Stimulated activated memory B cell treated with anti-CD40 and anti-IgM and Interleukin-4, amounts not matched to agents 10 μg/mL and 1 μg/mL and 100 μg/mL, for 72 hours (primary cell): ENCODE results near the gene PCDHGB1.
A peak's percentile ranks its signal among the peaks of the same experiment; 100 is the strongest.
"Not testable (repeated sequence)": the region's sequence is repeated elsewhere in the genome, so short reads cannot be mapped to it uniquely, and the experiment has no call there.

Experiments used
- ATAC-seq: fragments of 150-1000 bp; cut with Tn5 transposase; 2 replicates; pipeline ENCODE4 v1.10.0; 2021
- H3K27ac Mint-ChIP-seq: one replicate; pipeline ENCODE4 v1.8.0; 2022; ENCODE audit warnings: mild to moderate bottlenecking, mixed read lengths
- H3K27me3 Mint-ChIP-seq: one replicate; pipeline ENCODE4 v1.8.0; 2022; ENCODE audit warnings: mixed read lengths
- H3K36me3 Mint-ChIP-seq: one replicate; pipeline ENCODE4 v1.8.0; 2022; ENCODE audit warnings: mixed read lengths
- H3K4me1 Mint-ChIP-seq: one replicate; pipeline ENCODE4 v1.8.0; 2022; ENCODE audit warnings: mixed read lengths
- H3K4me3 Mint-ChIP-seq: one replicate; pipeline ENCODE4 v1.8.0; 2022; ENCODE audit warnings: mild to moderate bottlenecking, moderate library complexity, mixed read lengths
- H3K9me3 Mint-ChIP-seq: one replicate; pipeline ENCODE4 v1.8.0; 2022; ENCODE audit warnings: mixed read lengths

Gene PCDHGB1

GRCh38 chr5:141338538-141339306 lies 11.2 kb upstream of the PCDHGB1 start, which contains the start of gene PCDHGA2:
Gene PCDHGA2 (plus strand): TSS chr5:141338760.
- no peak for ATAC-seq
- Mint-ChIP-seq H3K4me3 (peak within 1 kb of the TSS; percentile 18), H3K36me3 (no peaks in the 10 kb centered on the region), H3K9me3 (peaks cover 27% of the 10 kb centered on the region), H3K27me3 (peaks cover 91% of the 10 kb centered on the region), H3K4me1 (no peaks in the 10 kb centered on the region), H3K27ac (no peak within 1 kb of the TSS)

- Mint-ChIP-seq H3K27me3 (peaks cover 91% of the 10 kb centered on the region), H3K9me3 (peaks cover 28% of the 10 kb centered on the region)
- H3K36me3 Mint-ChIP-seq, H3K4me1 Mint-ChIP-seq, H3K27ac Mint-ChIP-seq, H3K4me3 Mint-ChIP-seq, ATAC-seq: not testable (repeated sequence)
Measured at GRCh38 chr5:141340781-141341354, 9.0 kb upstream of the PCDHGB1 start.

- H3K27ac Mint-ChIP-seq = no peak overlapping the region
- no peaks in the 10 kb centered on the region for H3K4me1 Mint-ChIP-seq
- peaks cover 88% of the 10 kb centered on the region for H3K27me3 Mint-ChIP-seq
- no peak for ATAC-seq
- no peaks in the 10 kb centered on the region for H3K36me3 Mint-ChIP-seq
- H3K9me3 Mint-ChIP-seq = peaks cover 26% of the 10 kb centered on the region
- H3K4me3 Mint-ChIP-seq = no peak overlapping the region
Measured at GRCh38 chr5:141342773-141343172, 7.1 kb upstream of the PCDHGB1 start.

GRCh38 chr5:141343242-141343952 lies 6.5 kb upstream of the PCDHGB1 start, which contains the start of gene PCDHGA3:
Gene PCDHGA3 (plus strand): TSS chr5:141343829. CDS start chr5:141344034, 205 bp downstream.
- Mint-ChIP-seq H3K4me3 (peak within 1 kb of the TSS; percentile 34), H3K4me1 (no peaks in the 10 kb centered on the region), H3K27ac (no peak within 1 kb of the TSS), H3K27me3 (peaks cover 85% of the 10 kb centered on the region), H3K9me3 (peaks cover 22% of the 10 kb centered on the region), H3K36me3 (no peaks in the 10 kb centered on the region)
- no peak for ATAC-seq

GRCh38 chr5:141343953-141344463 lies 5.9 kb upstream of the PCDHGB1 start:
- H3K4me3 Mint-ChIP-seq = peak overlapping the region; percentile 34
- no peaks in the 10 kb centered on the region for H3K36me3 Mint-ChIP-seq
- ATAC-seq = no peak
- H3K27ac Mint-ChIP-seq = no peak overlapping the region
- peaks cover 22% of the 10 kb centered on the region for H3K9me3 Mint-ChIP-seq
- peaks cover 85% of the 10 kb centered on the region for H3K27me3 Mint-ChIP-seq
- H3K4me1 Mint-ChIP-seq = no peaks in the 10 kb centered on the region

GRCh38 chr5:141345327-141345726 lies 4.6 kb upstream of the PCDHGB1 start:
- Mint-ChIP-seq H3K4me3 (no peak overlapping the region), H3K9me3 (peaks cover 20% of the 10 kb centered on the region), H3K27me3 (peaks cover 87% of the 10 kb centered on the region), H3K4me1 (no peaks in the 10 kb centered on the region), H3K27ac (no peak overlapping the region), H3K36me3 (peaks cover 3% of the 10 kb centered on the region)
- ATAC-seq = no peak

- not testable (repeated sequence) for H3K4me1 Mint-ChIP-seq, H3K27ac Mint-ChIP-seq, ATAC-seq, H3K4me3 Mint-ChIP-seq, H3K36me3 Mint-ChIP-seq
- Mint-ChIP-seq H3K9me3 (peaks cover 19% of the 10 kb centered on the region), H3K27me3 (peaks cover 87% of the 10 kb centered on the region)
Measured at GRCh38 chr5:141346017-141346416, 3.9 kb upstream of the PCDHGB1 start.

GRCh38 chr5:141351591-141351990 lies 1.7 kb downstream of the PCDHGB1 start:
- Mint-ChIP-seq H3K27ac (no peak overlapping the region), H3K36me3 (peaks cover 4% of the 10 kb centered on the region), H3K9me3 (peaks cover 14% of the 10 kb centered on the region), H3K27me3 (peaks cover 81% of the 10 kb centered on the region), H3K4me1 (no peaks in the 10 kb centered on the region), H3K4me3 (no peak overlapping the region)
- no peak for ATAC-seq

GRCh38 chr5:141354900-141355469 lies 5.1 kb downstream of the PCDHGB1 start, which contains the start of gene PCDHGA4:
Gene PCDHGA4 (plus strand): TSS chr5:141355021. CDS start chr5:141355108, 87 bp downstream.
- no peak within 1 kb of the TSS for H3K27ac Mint-ChIP-seq
- no peaks in the 10 kb centered on the region for H3K4me1 Mint-ChIP-seq
- peaks cover 10% of the 10 kb centered on the region for H3K9me3 Mint-ChIP-seq
- H3K4me3 Mint-ChIP-seq = no peak within 1 kb of the TSS
- ATAC-seq = no peak
- H3K27me3 Mint-ChIP-seq = peaks cover 89% of the 10 kb centered on the region
- peaks cover 4% of the 10 kb centered on the region for H3K36me3 Mint-ChIP-seq

- Mint-ChIP-seq H3K4me3 (no peak overlapping the region), H3K4me1 (no peaks in the 10 kb centered on the region), H3K27me3 (peaks cover 89% of the 10 kb centered on the region), H3K27ac (no peak overlapping the region), H3K36me3 (no peaks in the 10 kb centered on the region), H3K9me3 (peaks cover 8% of the 10 kb centered on the region)
- ATAC-seq = no peak
Measured at GRCh38 chr5:141355641-141356040, 5.7 kb downstream of the PCDHGB1 start.

GRCh38 chr5:141356133-141356532 lies 6.2 kb downstream of the PCDHGB1 start:
- Mint-ChIP-seq H3K27me3 (peaks cover 86% of the 10 kb centered on the region), H3K4me1 (no peaks in the 10 kb centered on the region), H3K36me3 (no peaks in the 10 kb centered on the region), H3K4me3 (no peak overlapping the region), H3K27ac (no peak overlapping the region), H3K9me3 (peaks cover 8% of the 10 kb centered on the region)
- no peak for ATAC-seq

- Mint-ChIP-seq H3K27ac (no peak overlapping the region), H3K9me3 (peaks cover 11% of the 10 kb centered on the region), H3K27me3 (peaks cover 86% of the 10 kb centered on the region), H3K4me1 (no peaks in the 10 kb centered on the region), H3K36me3 (no peaks in the 10 kb centered on the region), H3K4me3 (no peak overlapping the region)
- ATAC-seq = no peak
Measured at GRCh38 chr5:141356950-141357349, 7.1 kb downstream of the PCDHGB1 start.

- H3K27me3 Mint-ChIP-seq = peaks cover 82% of the 10 kb centered on the region
- H3K4me1 Mint-ChIP-seq = peaks cover 9% of the 10 kb centered on the region
- peak within 1 kb of the TSS; percentile 82 for H3K4me3 Mint-ChIP-seq
- H3K27ac Mint-ChIP-seq = peak within 1 kb of the TSS; percentile 65
- no peak for ATAC-seq
- H3K36me3 Mint-ChIP-seq = peaks cover 8% of the 10 kb centered on the region
- peaks cover 17% of the 10 kb centered on the region for H3K9me3 Mint-ChIP-seq
Measured at GRCh38 chr5:141359790-141360426, 10.0 kb downstream of the PCDHGB1 start, which contains the start of gene PCDHGB2. Gene PCDHGB2 (plus strand): TSS chr5:141359994. CDS start chr5:141360136, 142 bp downstream.

GRCh38 chr5:141360685-141361084 lies 10.8 kb downstream of the PCDHGB1 start:
- H3K27ac Mint-ChIP-seq = no peak overlapping the region
- peaks cover 8% of the 10 kb centered on the region for H3K36me3 Mint-ChIP-seq
- peaks cover 9% of the 10 kb centered on the region for H3K4me1 Mint-ChIP-seq
- H3K27me3 Mint-ChIP-seq = peaks cover 82% of the 10 kb centered on the region
- H3K9me3 Mint-ChIP-seq = peaks cover 17% of the 10 kb centered on the region
- ATAC-seq = no peak
- H3K4me3 Mint-ChIP-seq = no peak overlapping the region
